Measurements from ENCODE around the gene EIF3I.

Gene EIF3I

GRCh38 chr1:32198237-32199042 is 23.8 kb upstream of the EIF3I start:
- DNase-seq (ENCODE audit: low read depth), result no peak

- DNase-seq (ENCODE audit: low read depth), result no peak
Measured at GRCh38 chr1:32199043-32199716, 23.0 kb upstream of the EIF3I start.

- no peak for DNase-seq (ENCODE audit: low read depth)
Measured at GRCh38 chr1:32199717-32200072, 22.5 kb upstream of the EIF3I start.

- DNase-seq (ENCODE audit: low read depth), result peak; percentile 24
Measured at GRCh38 chr1:32200226-32201010, 21.8 kb upstream of the EIF3I start, which contains the start of gene CCDC28B. CCDC28B (plus strand) TSS chr1:32200595; CDS start chr1:32201936, 1,341 bp downstream.

- peak; percentile 59 for DNase-seq (ENCODE audit: low read depth)
Measured at GRCh38 chr1:32201011-32201855, 21.0 kb upstream of the EIF3I start.

- DNase-seq (ENCODE audit: low read depth), result no peak
Measured at GRCh38 chr1:32204943-32205361, 17.3 kb upstream of the EIF3I start.

DNA sequence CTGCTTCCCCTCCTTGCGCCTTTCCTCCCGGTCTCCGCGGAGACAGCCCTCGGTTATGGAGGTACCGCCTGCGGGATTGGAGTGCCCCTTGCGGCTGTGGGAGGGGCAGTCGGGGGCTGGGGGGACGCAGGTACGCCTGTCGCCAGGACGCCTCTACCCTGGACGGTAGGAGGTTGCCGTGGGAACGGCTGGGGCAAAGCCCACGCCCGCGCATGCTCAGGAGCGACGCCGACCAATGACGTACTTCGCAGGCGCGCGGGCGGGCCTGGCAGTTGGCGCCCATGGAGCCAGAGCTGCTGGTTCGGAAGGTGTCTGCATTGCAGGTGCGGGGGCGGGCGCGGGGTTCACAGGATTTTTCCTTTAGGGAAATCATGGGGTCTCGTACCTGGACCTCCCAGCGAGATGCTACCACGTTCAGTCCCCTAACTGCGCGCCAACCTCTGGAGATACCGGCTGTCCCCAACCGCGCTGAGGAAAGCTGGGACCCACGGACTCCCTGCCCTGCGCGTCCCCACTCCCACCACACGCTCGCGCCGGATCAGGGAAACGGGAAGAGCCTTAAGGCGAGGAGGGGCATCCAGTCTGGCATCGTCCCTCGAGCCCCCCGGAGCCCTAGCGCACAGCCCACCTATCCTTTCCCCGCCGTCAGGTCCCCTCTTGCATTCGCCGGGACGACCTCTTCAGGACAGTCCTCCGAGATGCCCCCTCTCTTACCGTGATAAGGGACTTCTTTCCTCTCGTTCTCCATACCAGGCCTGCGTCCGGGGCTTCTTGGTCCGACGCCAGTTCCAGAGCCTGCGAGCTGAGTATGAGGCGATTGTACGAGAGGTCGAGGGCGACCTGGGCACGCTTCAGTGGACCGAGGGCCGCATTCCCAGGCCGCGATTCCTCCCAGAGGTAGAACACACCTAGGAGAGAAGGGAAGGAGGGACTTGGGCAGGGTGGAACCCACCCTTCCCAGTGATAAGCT is 16.5 kb upstream of the EIF3I start, which contains the start of gene IQCC:
Gene IQCC (plus strand): TSS at position 271 of the 970 bp plus-strand sequence. CDS start 11 bp downstream, at position 282.
- peak; percentile 57 for DNase-seq (ENCODE audit: low read depth)

DNA sequence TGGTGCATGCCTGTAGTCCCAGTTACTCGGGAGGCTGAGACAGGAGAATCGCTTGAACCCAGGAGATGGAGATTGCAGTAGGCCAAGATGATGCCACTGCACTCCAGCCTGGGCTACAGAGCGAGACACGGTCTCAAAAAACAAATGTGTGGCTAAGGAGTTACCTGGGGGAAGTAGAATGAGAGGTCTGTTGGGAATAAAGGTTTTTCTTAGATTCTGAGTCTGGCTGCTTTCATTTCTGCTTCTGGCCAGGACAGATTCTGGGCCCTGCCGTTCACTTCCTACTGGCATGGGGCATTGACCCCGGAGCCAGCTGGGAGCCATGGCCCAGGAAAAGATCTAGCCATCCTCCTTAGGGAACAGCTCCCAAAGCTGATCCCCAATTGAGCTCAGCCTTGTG is 13.7 kb upstream of the EIF3I start:
- no peak for DNase-seq (ENCODE audit: low read depth)

DNA sequence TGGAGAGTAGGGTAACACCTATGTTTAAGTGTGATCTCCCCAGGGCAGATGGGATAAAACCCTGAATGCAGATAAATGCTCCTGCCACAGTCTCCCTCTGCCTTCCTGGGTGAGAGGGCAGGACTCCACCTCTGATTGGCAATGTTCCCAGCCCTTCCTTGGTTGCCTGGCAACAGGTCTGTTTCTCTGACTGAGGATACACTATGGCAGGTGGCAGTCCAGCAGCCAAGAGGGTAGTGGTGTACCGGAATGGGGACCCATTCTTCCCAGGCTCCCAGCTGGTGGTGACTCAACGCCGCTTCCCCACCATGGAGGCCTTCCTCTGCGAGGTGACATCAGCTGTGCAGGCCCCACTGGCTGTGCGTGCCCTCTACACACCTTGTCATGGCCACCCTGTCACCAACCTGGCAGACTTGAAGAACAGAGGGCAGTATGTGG is 13.3 kb upstream of the EIF3I start, which contains the start of gene DCDC2B:
Gene DCDC2B (plus strand): TSS at position 199 of the 438 bp plus-strand sequence. CDS start 5 bp downstream, at position 204.
- DNase-seq (ENCODE audit: low read depth), result no peak

- DNase-seq (ENCODE audit: low read depth), result peak; percentile 38
Measured at GRCh38 chr1:32215629-32216480, 6.4 kb upstream of the EIF3I start.

- DNase-seq (ENCODE audit: low read depth), result no peak
Measured at GRCh38 chr1:32216566-32216965, 5.6 kb upstream of the EIF3I start.

- no peak for DNase-seq (ENCODE audit: low read depth)
Measured at GRCh38 chr1:32219022-32219421, 3.2 kb upstream of the EIF3I start.

GRCh38 chr1:32220746-32221580 is 1.2 kb upstream of the EIF3I start:
- DNase-seq (ENCODE audit: low read depth), result no peak

- DNase-seq (ENCODE audit: low read depth), result no peak
Measured at GRCh38 chr1:32221581-32221979, 627 bp upstream of the EIF3I start.

GRCh38 chr1:32223683-32224082 is 1.5 kb downstream of the EIF3I start:
- DNase-seq (ENCODE audit: low read depth), result no peak

DNA sequence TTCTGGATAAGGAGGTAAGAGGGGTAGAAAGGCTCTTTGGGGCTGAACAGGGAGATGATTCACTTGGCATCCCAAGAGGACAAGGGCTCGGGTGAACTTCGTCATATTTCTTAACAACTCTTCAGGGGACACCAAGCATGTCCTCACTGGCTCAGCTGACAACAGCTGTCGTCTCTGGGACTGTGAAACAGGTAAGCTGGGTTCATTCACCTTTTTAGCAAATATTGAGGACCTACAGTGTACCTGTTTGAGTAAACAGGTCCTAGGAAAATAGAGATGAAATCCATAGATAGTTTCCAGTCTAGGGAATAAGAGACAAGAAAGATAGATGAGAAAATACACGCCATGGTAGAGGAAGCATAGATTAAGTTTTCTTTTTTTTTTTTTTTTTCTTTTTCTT is 2.1 kb downstream of the EIF3I start:
- no peak for DNase-seq (ENCODE audit: low read depth)

DNA sequence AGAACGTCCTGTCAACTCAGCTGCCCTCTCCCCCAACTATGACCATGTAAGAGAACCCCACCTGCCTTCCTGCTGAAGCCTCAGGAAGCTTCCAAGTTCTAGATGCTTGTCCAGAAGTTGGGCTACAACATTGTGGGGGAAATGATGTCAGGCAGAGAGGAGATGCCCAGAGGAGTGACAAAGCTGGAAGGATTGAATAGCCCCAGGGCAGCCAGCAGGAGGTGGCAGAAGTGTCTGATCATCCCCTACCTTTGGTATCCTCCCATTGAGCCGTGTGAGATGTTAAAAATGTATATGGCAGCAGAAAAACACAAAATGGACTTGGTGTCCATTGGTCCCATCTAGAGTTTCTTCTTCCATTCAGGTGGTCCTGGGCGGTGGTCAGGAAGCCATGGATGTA is 6.6 kb downstream of the EIF3I start:
- DNase-seq (ENCODE audit: low read depth), result no peak

- DNase-seq (ENCODE audit: low read depth), result no peak
Measured at GRCh38 chr1:32231843-32232432, 9.7 kb downstream of the EIF3I start.
